GM12875 (cell line): ENCODE results near the gene RPP25L.

Experiments used
- H3K4me3 ChIP-seq: one replicate; pipeline ENCODE4 v1.5.1; 2011; ENCODE audit warnings: low read depth, low read length, control low read depth
- TF ChIP-seq, protein P1 (sequence below): IDR thresholded peaks from 2 replicates; pipeline ENCODE4 v1.5.1; 2011; ENCODE audit warnings: low read depth, mild to moderate bottlenecking, control low read depth, inconsistent platforms, low read length, moderate library complexity, borderline replicate concordance; ENCODE audit not compliant: insufficient read depth

The RPP25L gene

GRCh38 chr9:34607331-34607730 is 4.6 kb downstream of the RPP25L start:
- H3K4me3 ChIP-seq: no peak overlapping the region
- TF ChIP-seq, protein P1, sequence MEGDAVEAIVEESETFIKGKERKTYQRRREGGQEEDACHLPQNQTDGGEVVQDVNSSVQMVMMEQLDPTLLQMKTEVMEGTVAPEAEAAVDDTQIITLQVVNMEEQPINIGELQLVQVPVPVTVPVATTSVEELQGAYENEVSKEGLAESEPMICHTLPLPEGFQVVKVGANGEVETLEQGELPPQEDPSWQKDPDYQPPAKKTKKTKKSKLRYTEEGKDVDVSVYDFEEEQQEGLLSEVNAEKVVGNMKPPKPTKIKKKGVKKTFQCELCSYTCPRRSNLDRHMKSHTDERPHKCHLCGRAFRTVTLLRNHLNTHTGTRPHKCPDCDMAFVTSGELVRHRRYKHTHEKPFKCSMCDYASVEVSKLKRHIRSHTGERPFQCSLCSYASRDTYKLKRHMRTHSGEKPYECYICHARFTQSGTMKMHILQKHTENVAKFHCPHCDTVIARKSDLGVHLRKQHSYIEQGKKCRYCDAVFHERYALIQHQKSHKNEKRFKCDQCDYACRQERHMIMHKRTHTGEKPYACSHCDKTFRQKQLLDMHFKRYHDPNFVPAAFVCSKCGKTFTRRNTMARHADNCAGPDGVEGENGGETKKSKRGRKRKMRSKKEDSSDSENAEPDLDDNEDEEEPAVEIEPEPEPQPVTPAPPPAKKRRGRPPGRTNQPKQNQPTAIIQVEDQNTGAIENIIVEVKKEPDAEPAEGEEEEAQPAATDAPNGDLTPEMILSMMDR: no peak

DNA sequence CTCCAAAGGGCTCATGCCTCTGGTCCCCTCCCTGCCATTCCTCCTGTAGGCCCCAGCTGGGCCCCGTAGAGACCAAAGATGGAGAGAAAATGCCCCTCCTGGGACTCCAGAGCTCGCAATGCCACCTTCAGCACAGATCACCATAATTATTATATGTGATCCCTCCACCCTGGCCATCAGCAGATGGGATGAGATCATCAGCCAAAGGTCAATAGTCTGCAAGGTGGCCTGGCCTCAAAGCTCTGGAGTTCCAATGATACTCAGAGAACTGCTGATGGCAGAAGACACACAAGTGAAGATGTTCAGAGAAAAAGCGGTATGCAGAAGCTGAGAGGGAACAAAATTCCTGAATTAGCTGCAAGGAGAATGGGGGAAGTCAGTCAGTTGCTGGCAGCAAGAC is 5.0 kb downstream of the RPP25L start:
- TF ChIP-seq, protein P1: no peak
- no peak overlapping the region for H3K4me3 ChIP-seq

- TF ChIP-seq, protein P1: no peak
- no peak overlapping the region for H3K4me3 ChIP-seq
Observed at GRCh38 chr9:34606190-34606589, 5.7 kb downstream of the RPP25L start.

- no peak overlapping the region for H3K4me3 ChIP-seq
- TF ChIP-seq, protein P1: peak; percentile 84
Observed at GRCh38 chr9:34603610-34604231, 8.2 kb downstream of the RPP25L start.

DNA sequence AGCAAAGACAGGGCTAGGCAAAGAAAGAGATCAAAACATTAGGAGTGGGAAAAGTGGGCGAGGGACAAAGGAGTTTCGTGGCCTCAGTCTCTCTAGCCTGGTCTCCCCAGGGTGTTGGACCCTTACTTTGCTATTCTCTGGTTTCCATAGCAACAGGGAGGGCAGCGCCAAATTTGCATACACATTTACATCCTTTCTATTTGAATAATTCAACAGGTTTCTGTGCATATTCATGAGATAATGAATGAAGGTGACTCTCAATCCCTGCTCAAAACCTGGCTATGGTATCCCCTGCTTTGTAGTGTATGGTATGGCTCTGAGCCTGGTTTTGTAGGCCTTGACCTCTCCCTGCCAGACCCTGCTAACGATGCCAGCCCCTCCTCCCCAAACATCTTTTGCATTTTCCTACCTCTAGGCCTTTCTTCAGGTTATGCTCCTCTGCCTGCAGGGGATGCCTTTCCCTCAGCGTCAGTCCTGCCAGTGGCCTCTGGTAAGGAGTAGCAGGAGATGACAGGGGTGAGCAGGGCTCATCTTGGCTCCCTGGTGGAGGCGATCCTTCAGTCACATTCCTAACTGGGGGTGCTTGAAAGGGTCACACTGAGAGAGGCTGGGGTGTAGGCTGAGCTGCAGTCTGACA is 9.8 kb downstream of the RPP25L start:
- TF ChIP-seq, protein P1: no peak
- H3K4me3 ChIP-seq: no peak overlapping the region

DNA sequence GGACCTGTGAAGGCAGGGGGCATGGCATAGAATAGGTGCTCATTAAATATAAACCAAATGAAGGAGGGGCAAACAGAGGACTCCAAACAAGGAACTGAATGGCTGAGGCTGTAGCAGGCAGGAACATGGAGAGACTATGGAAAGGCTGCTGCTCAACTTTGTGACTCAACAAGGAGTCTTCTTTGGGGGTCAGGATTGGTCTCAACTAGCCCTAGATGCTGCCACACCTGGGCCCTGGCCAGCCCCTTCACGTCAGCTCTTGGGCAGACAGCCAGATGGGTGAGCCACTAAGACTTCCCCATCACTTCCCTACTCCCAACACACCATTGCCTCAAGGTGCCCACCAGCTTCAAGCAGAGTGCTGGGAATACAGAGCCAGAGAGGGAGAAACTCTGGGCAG is 11.0 kb downstream of the RPP25L start:
- H3K4me3 ChIP-seq: no peak overlapping the region
- TF ChIP-seq, protein P1: no peak

DNA sequence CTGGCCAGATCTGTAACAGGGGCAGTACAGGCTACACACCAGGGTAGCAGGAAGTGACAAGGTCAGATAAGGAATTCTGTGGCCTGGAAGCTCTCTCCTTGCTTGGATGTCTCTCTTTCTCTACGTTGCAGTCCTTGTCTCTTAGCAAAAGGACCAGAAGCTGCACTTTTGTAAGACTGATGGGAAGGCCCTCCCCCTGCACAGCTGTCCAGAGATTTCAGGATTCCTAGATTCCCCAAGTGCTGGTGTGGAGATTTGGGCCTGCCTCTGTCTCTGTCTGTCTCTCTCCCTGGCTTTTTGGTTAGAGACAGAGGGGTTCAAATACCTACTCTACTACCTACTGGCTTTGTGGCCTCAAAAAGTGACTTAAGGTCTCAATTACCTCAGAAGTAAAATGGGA is 12.4 kb downstream of the RPP25L start:
- TF ChIP-seq, protein P1: no peak
- H3K4me3 ChIP-seq: no peak overlapping the region
